GM12878 (cell line): ENCODE data around the gene GFRA1. TPM values are rescaled to one million over a fixed set of nuclear protein-coding genes. Genes with fewer than 3 reads are reported as not detected.

Experiments used
- ATAC-seq: fragments of 200-7000 bp; cut with Tn5 transposase; 3 replicates; pipeline ENCODE4 v1.9.1; 2020; ENCODE audit warnings: mild to moderate bottlenecking, moderate library complexity
- BruUV-seq: library from RNA; stranded (reverse); fragments of 400-500 nt; replicated peaks from 2 replicates; lab custom pipeline; 2021; lab: Mats Ljungman, UMichigan
- CTCF ChIA-PET: fragments of 300-600 bp; sonication (Branson Sonifier 250); formaldehyde crosslinking; extraction: SDS; loops from one replicate; lab custom pipeline; 2021; ENCODE audit warnings: inconsistent platforms; lab: Yijun Ruan, JAX
- POLR2A ChIA-PET: fragments of 350-600 bp; formaldehyde crosslinking; extraction: SDS; loops from one replicate; lab custom pipeline; 2021; ENCODE audit warnings: inconsistent platforms; lab: Charles Lee
- RAD21 ChIA-PET: fragments of 300-600 bp; sonication (Branson Sonifier 250); formaldehyde crosslinking; loops from one replicate; lab custom pipeline; 2023; ENCODE audit warnings: antibody characterized with exemption; ENCODE audit not compliant: unreplicated experiment; lab: Charles Lee
- SMC1A ChIA-PET: fragments of 300-600 bp; sonication (Branson Sonifier 250); formaldehyde crosslinking; loops from one replicate; lab custom pipeline; 2023; ENCODE audit not compliant: unreplicated experiment, uncharacterized antibody; lab: Charles Lee
- DNase-seq: peaks from one replicate; pipeline ENCODE4 v3.0.0-alpha.2; 2011; ENCODE audit warnings: low read depth, low spot score
- FAIRE-seq: peaks from 3 replicates; lab custom pipeline; 2011; peaks lifted over from hg19 to GRCh38; lab: Jason Lieb, UNC
- H2AFZ ChIP-seq: 2 replicates; pipeline ENCODE4 v1.6.0; 2011; ENCODE audit warnings: low read depth, low read length, control low read depth; ENCODE audit not compliant: control insufficient read depth
- H3K27ac ChIP-seq: 2 replicates; pipeline ENCODE4 v1.5.1; 2011; ENCODE audit warnings: control low read depth; ENCODE audit not compliant: control insufficient read depth, insufficient read depth
- H3K27me3 ChIP-seq, 2 experiments: replicated peaks in 1 of 2; 2 replicates each; pipeline versions ENCODE4 v1.6.0 to v1.6.1; 2011; ENCODE audit warnings: low read length in 1 of 2; ENCODE audit not compliant: control insufficient read depth in 2 of 2, insufficient read depth in 2 of 2
- H3K36me3 ChIP-seq, 2 experiments: 2 replicates each; pipeline ENCODE4 v1.5.1; 2011; ENCODE audit warnings: low read length in 1 of 2; ENCODE audit not compliant: control insufficient read depth in 2 of 2, insufficient read depth in 2 of 2
- H3K4me1 ChIP-seq: 2 replicates; pipeline ENCODE4 v1.6.1; 2011; ENCODE audit warnings: mild to moderate bottlenecking, low read length, moderate library complexity, mixed read lengths; ENCODE audit not compliant: control insufficient read depth, insufficient read depth
- H3K4me2 ChIP-seq: 2 replicates; pipeline ENCODE4 v1.6.0; 2011; ENCODE audit warnings: control low read depth; ENCODE audit not compliant: control insufficient read depth, insufficient read depth
- H3K4me3 ChIP-seq: fragments of 200-600 bp; sonication (generic); 2 replicates; pipeline ENCODE4 v1.5.1; 2016
- H3K79me2 ChIP-seq: 2 replicates; pipeline ENCODE4 v1.6.0; 2011; ENCODE audit warnings: low read length; ENCODE audit not compliant: control insufficient read depth, insufficient read depth
- H3K9ac ChIP-seq: 2 replicates; pipeline ENCODE4 v1.8.0; 2011; ENCODE audit warnings: low read length, control low read depth, mixed read lengths; ENCODE audit not compliant: control insufficient read depth, insufficient read depth
- H3K9me3 ChIP-seq: replicated peaks from 3 replicates; pipeline ENCODE4 v1.5.1; 2011; ENCODE audit warnings: mild to moderate bottlenecking, low read length; ENCODE audit not compliant: control insufficient read depth, insufficient read depth
- H4K20me1 ChIP-seq: 2 replicates; pipeline ENCODE4 v1.6.0; 2011; ENCODE audit not compliant: control insufficient read depth, insufficient read depth
- HDAC6 ChIP-seq: fragments of 200-600 bp; sonication (generic); IDR thresholded peaks from one replicate; pipeline ENCODE4 v1.8.0; 2017; ENCODE audit warnings: antibody characterized with exemption; ENCODE audit not compliant: unreplicated experiment
- JUNB ChIP-seq: IDR thresholded peaks from 2 replicates; pipeline ENCODE4 v1.6.1; 2016; ENCODE audit warnings: antibody characterized with exemption, mild to moderate bottlenecking
- POLR2AphosphoS5 ChIP-seq: IDR thresholded peaks from 2 replicates; pipeline ENCODE4 v1.6.1; 2011; ENCODE audit warnings: mild to moderate bottlenecking, low read length, inconsistent platforms
- RAD21 ChIP-seq: IDR thresholded peaks from 2 replicates; pipeline ENCODE4 v1.6.1; 2011; ENCODE audit warnings: mild to moderate bottlenecking, low read depth, low read length, moderate library complexity; ENCODE audit not compliant: insufficient read depth
- SMC3 ChIP-seq: IDR thresholded peaks from 2 replicates; pipeline ENCODE4 v1.6.1; 2011; ENCODE audit warnings: low read length, improper control_type of control experiment, borderline replicate concordance
- SPI1 ChIP-seq: IDR thresholded peaks from 2 replicates; pipeline ENCODE4 v1.6.1; 2011; ENCODE audit warnings: low read depth, mild to moderate bottlenecking, low read length, moderate library complexity, borderline replicate concordance; ENCODE audit not compliant: insufficient read depth
- ZNF384 ChIP-seq: IDR thresholded peaks from 2 replicates; pipeline ENCODE4 v1.6.1; 2012; ENCODE audit warnings: low read depth, mild to moderate bottlenecking, low read length, improper control_type of control experiment, borderline replicate concordance
- ZZZ3 ChIP-seq: IDR thresholded peaks from 2 replicates; pipeline ENCODE4 v1.6.1; 2011; ENCODE audit warnings: low read depth; ENCODE audit not compliant: control insufficient read depth, insufficient read length
- WGBS: methylation state at CpG from one replicate; pipeline ENCODE4 v1.1.6; 2016; ENCODE audit warnings: low lambda C conversion rate; ENCODE audit not compliant: insufficient replicate concordance, insufficient coverage; ENCODE audit errors: missing lambda C conversion rate; 5-methylcytosine and 5-hydroxymethylcytosine counted together
- in situ Hi-C: fragments of 300-500 bp; cut with MboI; formaldehyde crosslinking; loops from 9 replicates; pipeline ENCODE4 v1.14.3; 2018; ENCODE audit warnings: mixed read lengths
- intact Hi-C: fragments of 100-400 bp; cut with micrococcal nuclease; formaldehyde crosslinking; loops from one replicate; pipeline ENCODE4 v1.14.2; 2022; ENCODE audit not compliant: unreplicated experiment
- polyA plus RNA-seq, 11 experiments: library from polyadenylated mRNA; depleted of rRNA in 4 of 11; unstranded in 6 of 11; stranded (reverse) in 5 of 11; fragments of >200 nt; fragmentation: Nextera tagmentation in 4 of 11; fragmentation: Illumina TruSeq in 1 of 11; extraction: Ambion mirVana in 4 of 11; extraction: Trizol in 1 of 11; gene quantifications; 1 replicate in 1 of 11; 2 replicates in 10 of 11; pipeline versions ENCODE4 v1.2.1 to v1.2.3, GENCODE V29; 2011 to 2016; ENCODE audit warnings: inconsistent platforms in 2 of 11, missing spikeins in 2 of 11, low read depth in 1 of 11
- total RNA-seq, 4 experiments: library from RNA; depleted of rRNA in 3 of 4; stranded (reverse); fragments of >200 nt in 3 of 4; fragmentation: Illumina TruSeq in 1 of 4; extraction: Trizol in 1 of 4; gene quantifications; 2 replicates each; pipeline versions ENCODE4 v1.2.1 to v1.2.3, GENCODE V29; 2013 to 2021
- TF ChIP-seq, protein P1 (sequence below): fragments of 450-650 bp; IDR thresholded peaks from 2 replicates; pipeline ENCODE4 v1.6.1; 2016; ENCODE audit warnings: mild to moderate bottlenecking

The GFRA1 gene
- total and polyA plus RNA-seq, 10 of the 15 experiments (the other 5 are each of a cell fraction or from before 2014, with no cell fraction given) = 0.05 to 0.19 TPM; not detected in 8

DNA sequence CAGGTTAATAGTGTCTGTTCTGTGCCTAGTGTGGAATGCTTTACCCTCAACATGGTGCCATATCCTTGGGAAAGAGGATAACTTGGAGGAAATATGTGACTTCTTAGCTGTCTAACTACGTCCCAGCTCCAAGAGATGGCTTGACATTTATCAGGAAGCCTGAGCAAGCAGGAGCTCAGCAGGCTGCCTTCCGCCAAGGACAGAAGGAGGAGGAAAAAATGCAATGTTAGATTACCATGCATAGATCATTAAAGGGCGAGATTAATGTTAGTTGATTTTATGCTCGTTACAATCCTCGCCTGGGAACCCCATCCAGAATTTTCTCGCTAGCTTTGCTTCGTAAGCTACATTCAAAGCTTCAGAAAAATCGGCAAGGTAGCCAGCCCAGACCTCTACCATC lies 97.8 kb downstream of the GFRA1 start:
- Histone ChIP-seq H3K4me1 (no peaks in the 10 kb centered on the region), H3K36me3 (no peaks in the 10 kb centered on the region), H3K27me3 (no peaks in the 10 kb centered on the region), H3K9ac (no peak overlapping the region), H4K20me1 (no peaks in the 10 kb centered on the region), H3K9me3 (no peaks in the 10 kb centered on the region), H3K4me3 (no peak overlapping the region), H3K4me2 (no peak overlapping the region), H3K79me2 (no peaks in the 10 kb centered on the region), H2AFZ (no peak overlapping the region), H3K27ac (no peak overlapping the region)
- ChIA-PET CTCF (no interaction called here), SMC1A (no interaction called here), POLR2A (interaction anchor here (0.7 kb wide), 1 partner anchor 26 kb away, joined by 3 read pairs; no protein-coding TSS in a partner anchor), RAD21 (no interaction called here)
- in situ Hi-C loops = no loop called here
- DNase-seq = no peak
- ATAC-seq = no peak
- 37% methylated on average over 8 of the region's 8 CpGs for WGBS
- FAIRE-seq = no peak
- intact Hi-C loops = no loop called here
- BruUV-seq = no TSS peak
- TF ChIP-seq ZZZ3 (no peak), SPI1 (no peak), POLR2AphosphoS5 (no peak), ZNF384 (no peak), HDAC6 (no peak), SMC3 (no peak), RAD21 (no peak), JUNB (no peak)
- TF ChIP-seq, protein P1, sequence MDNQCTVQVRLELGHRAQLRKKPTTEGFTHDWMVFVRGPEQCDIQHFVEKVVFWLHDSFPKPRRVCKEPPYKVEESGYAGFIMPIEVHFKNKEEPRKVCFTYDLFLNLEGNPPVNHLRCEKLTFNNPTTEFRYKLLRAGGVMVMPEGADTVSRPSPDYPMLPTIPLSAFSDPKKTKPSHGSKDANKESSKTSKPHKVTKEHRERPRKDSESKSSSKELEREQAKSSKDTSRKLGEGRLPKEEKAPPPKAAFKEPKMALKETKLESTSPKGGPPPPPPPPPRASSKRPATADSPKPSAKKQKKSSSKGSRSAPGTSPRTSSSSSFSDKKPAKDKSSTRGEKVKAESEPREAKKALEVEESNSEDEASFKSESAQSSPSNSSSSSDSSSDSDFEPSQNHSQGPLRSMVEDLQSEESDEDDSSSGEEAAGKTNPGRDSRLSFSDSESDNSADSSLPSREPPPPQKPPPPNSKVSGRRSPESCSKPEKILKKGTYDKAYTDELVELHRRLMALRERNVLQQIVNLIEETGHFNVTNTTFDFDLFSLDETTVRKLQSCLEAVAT = no peak
